ENCODE results near the gene PLEKHG5. TPM values are rescaled to one million over a fixed set of nuclear protein-coding genes. Genes with fewer than 3 reads are reported as not detected.

The PLEKHG5 gene
- total RNA-seq, 4 donors from 2014 or later: 72.5 to 170 (median 99.8) TPM

GRCh38 chr1:6424000-6424565 lies 67.4 kb downstream of the PLEKHG5 start:
- TF ChIP-seq POLR2A (IDR thresholded peaks at IDR 0.05) (no peak), CTCF (IDR thresholded peaks at IDR 0.05) (no peak)
- DNase-seq (ENCODE audit: low spot score in 2 of 2): no peak
- WGBS, 2 donors: 4 to 7% methylated on average over 31 to 35 of the region's 35 CpGs
- no peak overlapping the region for H3K4me3 ChIP-seq (ENCODE audit: low read depth, poor library complexity, severe bottlenecking)
- intact Hi-C loops (cut with DNase I; ENCODE audit: low total_unique reads): no loop called here

GRCh38 chr1:6423321-6423999 lies 68.0 kb downstream of the PLEKHG5 start:
- intact Hi-C loops (cut with DNase I; ENCODE audit: low total_unique reads): no loop called here
- TF ChIP-seq POLR2A (IDR thresholded peaks at IDR 0.05): no peak
- TF ChIP-seq CTCF (IDR thresholded peaks at IDR 0.05): no peak
- no peak for DNase-seq (ENCODE audit: low spot score in 2 of 2)
- 4 to 11% methylated on average over 20 to 24 of the region's 24 CpGs for WGBS, 2 donors
- no peak overlapping the region for H3K4me3 ChIP-seq (ENCODE audit: low read depth, poor library complexity, severe bottlenecking)

GRCh38 chr1:6421266-6421665 lies 70.2 kb downstream of the PLEKHG5 start:
- H3K4me3 ChIP-seq (ENCODE audit: low read depth, poor library complexity, severe bottlenecking): no peak overlapping the region
- intact Hi-C loops (cut with DNase I; ENCODE audit: low total_unique reads): no loop called here
- no peak for TF ChIP-seq CTCF (IDR thresholded peaks at IDR 0.05)
- no peak for TF ChIP-seq POLR2A (IDR thresholded peaks at IDR 0.05)
- DNase-seq (ENCODE audit: low spot score in 2 of 2): no peak
- 54 to 55% methylated on average over 4 of the region's 4 CpGs for WGBS, 2 donors

GRCh38 chr1:6420454-6421042 lies 70.9 kb downstream of the PLEKHG5 start:
- no peak overlapping the region for H3K4me3 ChIP-seq (ENCODE audit: low read depth, poor library complexity, severe bottlenecking)
- 10 to 19% methylated on average over 14 to 35 of the region's 44 CpGs for WGBS, 2 donors
- TF ChIP-seq POLR2A (IDR thresholded peaks at IDR 0.05): no peak
- no peak for TF ChIP-seq CTCF (IDR thresholded peaks at IDR 0.05)
- DNase-seq (ENCODE audit: low spot score in 2 of 2): no peak
- intact Hi-C loops (cut with DNase I; ENCODE audit: low total_unique reads): no loop called here

- no peak for DNase-seq (ENCODE audit: low spot score in 2 of 2)
- WGBS, 2 donors: 0 to 4% methylated on average over 6 to 31 of the region's 62 CpGs
- peak within 1 kb of the TSS; percentile 27 for H3K4me3 ChIP-seq (ENCODE audit: low read depth, poor library complexity, severe bottlenecking)
- intact Hi-C loops (cut with DNase I; ENCODE audit: low total_unique reads): no loop called here
- TF ChIP-seq POLR2A (IDR thresholded peaks at IDR 0.05) (no peak), CTCF (IDR thresholded peaks at IDR 0.05) (no peak)
These were observed 71.5 kb downstream of the PLEKHG5 start, which contains the start of gene HES2 for GRCh38 chr1:6419804-6420453. Gene HES2 (minus strand): TSS chr1:6419919. CDS start chr1:6419820, 99 bp downstream.

All from lower leg skin (tissue), 4 donors.